GM19240 (cell line): ENCODE data around the gene TXLNG.

Source experiments
- DNase-seq: peaks from one replicate; pipeline ENCODE4 v3.0.0; 2011; ENCODE audit warnings: low spot score; ENCODE audit not compliant: insufficient read length

Gene TXLNG

GRCh38 chrX:16785247-16786138 lies 773 bp upstream of the TXLNG start:
- no peak for DNase-seq

GRCh38 chrX:16786791-16787735 lies 797 bp downstream of the TXLNG start:
- DNase-seq, result no peak

GRCh38 chrX:16788477-16788876 lies 2.2 kb downstream of the TXLNG start:
- DNase-seq, result no peak

- DNase-seq, result no peak
Measured at GRCh38 chrX:16796298-16796697, 10.0 kb downstream of the TXLNG start.

- DNase-seq, result no peak
Measured at GRCh38 chrX:16797358-16797757, 11.1 kb downstream of the TXLNG start.

GRCh38 chrX:16797841-16798240 lies 11.6 kb downstream of the TXLNG start:
- DNase-seq, result no peak

- no peak for DNase-seq
Measured at GRCh38 chrX:16804923-16805464, 18.7 kb downstream of the TXLNG start.

GRCh38 chrX:16807548-16807947 lies 21.3 kb downstream of the TXLNG start:
- DNase-seq, result no peak

GRCh38 chrX:16807976-16808542 lies 21.8 kb downstream of the TXLNG start:
- no peak for DNase-seq

- no peak for DNase-seq
Measured at GRCh38 chrX:16814597-16814996, 28.3 kb downstream of the TXLNG start.

GRCh38 chrX:16819634-16820033 lies 33.4 kb downstream of the TXLNG start:
- no peak for DNase-seq

- DNase-seq, result no peak
Measured at GRCh38 chrX:16822723-16823122, 36.5 kb downstream of the TXLNG start.

- no peak for DNase-seq
Measured at GRCh38 chrX:16825264-16826035, 39.2 kb downstream of the TXLNG start.

- peak; percentile 16 for DNase-seq
Measured at GRCh38 chrX:16826207-16826606, 39.9 kb downstream of the TXLNG start.

GRCh38 chrX:16827225-16827624 lies 41.0 kb downstream of the TXLNG start:
- no peak for DNase-seq

GRCh38 chrX:16828124-16828908 lies 42.0 kb downstream of the TXLNG start:
- no peak for DNase-seq

GRCh38 chrX:16832301-16832700 lies 46.0 kb downstream of the TXLNG start:
- DNase-seq, result no peak

- no peak for DNase-seq
Measured at GRCh38 chrX:16834806-16835205, 48.5 kb downstream of the TXLNG start.

- no peak for DNase-seq
Measured at GRCh38 chrX:16836371-16836770, 50.1 kb downstream of the TXLNG start.
